ENCODE measurements around the gene WNT1. TPM values are rescaled to one million over a fixed set of nuclear protein-coding genes. Genes with fewer than 3 reads are reported as not detected.

Gene WNT1
- total RNA-seq, 2 donors from 2014 or later = not detected

- Histone ChIP-seq H3K27me3 (no peaks in the 10 kb centered on the region), H3K36me3 (replicated peaks in 1 of 2; ENCODE audit: insufficient read depth in 1 of 2, low read depth in 2 of 2) (peaks cover 0 to 7% of the 10 kb centered on the region in 2 donors), H3K4me1 (no peaks in the 10 kb centered on the region), H3K27ac (no peak overlapping the region), H3K4me3 (no peak overlapping the region), H3K9me3 (no peaks in the 10 kb centered on the region)
- DNase-seq (no peak), ATAC-seq (no peak)
- intact Hi-C loops (cut with DNase I) = loop anchor here (10.0 kb wide), 1 partner anchor 80 kb away; the partner anchor contains the start of gene DDX23
- WGBS, 2 donors = 93 to 100% methylated on average over 1 of the region's 1 CpG
- TF ChIP-seq CTCF (IDR thresholded peaks at IDR 0.05) = peak in 1 of 7 experiments; percentile 21
- no peak for TF ChIP-seq POLR2A (IDR thresholded peaks at IDR 0.05)
Measured at GRCh38 chr12:48934312-48934706, 43.8 kb upstream of the WNT1 start.

DNA sequence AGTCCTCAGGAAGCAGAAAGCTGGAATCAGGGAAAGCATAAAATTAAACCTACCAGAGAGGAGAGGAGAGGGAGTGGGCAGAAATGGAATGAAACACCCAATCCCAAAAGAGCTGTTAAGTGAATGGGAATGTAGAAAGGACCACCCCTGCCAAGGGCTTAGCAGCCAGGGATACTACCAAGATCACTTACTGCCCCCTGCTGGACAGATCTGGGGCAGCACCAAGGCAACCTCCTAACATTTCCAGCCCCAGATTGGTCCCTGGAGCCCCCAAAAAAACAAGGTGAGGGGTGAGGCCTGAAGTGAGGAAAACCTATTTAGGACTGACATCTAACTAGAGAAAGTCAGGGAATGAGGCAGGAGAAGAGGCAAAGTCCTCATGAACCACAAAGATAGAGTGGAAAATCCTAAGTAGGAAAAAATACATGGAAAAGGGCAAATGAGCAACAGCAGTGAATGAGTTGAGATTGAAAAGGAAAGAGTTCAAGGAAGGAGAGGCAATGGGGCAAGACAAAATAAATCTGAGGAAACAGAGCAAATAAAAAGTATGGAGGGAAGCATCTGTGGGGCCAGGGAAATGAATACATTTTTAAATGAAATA is 41.6 kb upstream of the WNT1 start:
- H3K4me1 ChIP-seq = no peaks in the 10 kb centered on the region
- TF ChIP-seq POLR2A (IDR thresholded peaks at IDR 0.05) (no peak), CTCF (IDR thresholded peaks at IDR 0.05) (peak; percentile 64 to 95 (median 82))
- peak; percentile 79 for ATAC-seq
- intact Hi-C loops (cut with DNase I) = loop anchor here (10.0 kb wide), 1 partner anchor 82 kb away; the partner anchor contains the start of gene DDX23
- peaks cover 0 to 7% of the 10 kb centered on the region in 2 donors for H3K36me3 ChIP-seq (replicated peaks in 1 of 2; ENCODE audit: insufficient read depth in 1 of 2, low read depth in 2 of 2)
- peak; percentile 74 to 85 (median 78) for DNase-seq
- no peak overlapping the region for H3K4me3 ChIP-seq
- no peaks in the 10 kb centered on the region for H3K27me3 ChIP-seq
- H3K27ac ChIP-seq = no peak overlapping the region
- no peaks in the 10 kb centered on the region for H3K9me3 ChIP-seq

- H3K4me1 ChIP-seq = no peaks in the 10 kb centered on the region
- intact Hi-C loops (cut with DNase I) = loop anchor here (10.0 kb wide), 1 partner anchor 82 kb away; the partner anchor contains the start of gene DDX23
- peaks cover 0 to 7% of the 10 kb centered on the region in 2 donors for H3K36me3 ChIP-seq (replicated peaks in 1 of 2; ENCODE audit: insufficient read depth in 1 of 2, low read depth in 2 of 2)
- 78 to 85% methylated on average over 5 to 6 of the region's 6 CpGs for WGBS, 2 donors
- TF ChIP-seq CTCF (IDR thresholded peaks at IDR 0.05) = no peak
- no peak for TF ChIP-seq POLR2A (IDR thresholded peaks at IDR 0.05)
- no peak overlapping the region for H3K27ac ChIP-seq
- ATAC-seq (no peak), DNase-seq (no peak)
- no peaks in the 10 kb centered on the region for H3K27me3 ChIP-seq
- no peak overlapping the region for H3K4me3 ChIP-seq
- no peaks in the 10 kb centered on the region for H3K9me3 ChIP-seq
Measured at GRCh38 chr12:48937170-48937569, 41.0 kb upstream of the WNT1 start.

DNA sequence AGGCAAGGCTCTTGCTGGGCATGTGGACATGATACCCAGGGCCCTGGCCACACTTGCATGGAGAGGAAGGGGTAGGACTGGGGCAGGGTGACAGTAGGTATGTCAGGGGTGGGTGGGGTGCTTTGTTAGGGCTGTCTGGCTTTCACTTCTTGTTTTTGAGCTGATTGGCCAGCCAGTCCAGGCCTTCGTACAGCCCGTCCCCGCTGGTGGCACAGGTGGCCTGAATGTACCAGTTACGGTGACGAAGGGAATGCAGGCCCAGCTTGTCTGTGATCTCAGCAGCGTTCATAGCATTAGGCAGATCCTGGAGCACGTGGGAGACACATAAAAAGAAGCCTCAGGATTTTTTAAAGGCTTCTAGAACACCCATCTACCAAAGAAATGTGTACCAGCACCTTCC is 39.3 kb upstream of the WNT1 start:
- TF ChIP-seq POLR2A (IDR thresholded peaks at IDR 0.05) = no peak
- no peak for TF ChIP-seq CTCF (IDR thresholded peaks at IDR 0.05)
- no peaks in the 10 kb centered on the region for H3K36me3 ChIP-seq (replicated peaks in 1 of 2; ENCODE audit: insufficient read depth in 1 of 2, low read depth in 2 of 2)
- no peak overlapping the region for H3K27ac ChIP-seq
- ATAC-seq (no peak), DNase-seq (no peak)
- H3K4me1 ChIP-seq = no peaks in the 10 kb centered on the region
- no peaks in the 10 kb centered on the region for H3K9me3 ChIP-seq
- no peaks in the 10 kb centered on the region for H3K27me3 ChIP-seq
- 74 to 88% methylated on average over 4 to 7 of the region's 7 CpGs for WGBS, 2 donors
- intact Hi-C loops (cut with DNase I) = loop anchor here (10.0 kb wide), 1 partner anchor 84 kb away; the partner anchor contains the start of gene DDX23
- no peak overlapping the region for H3K4me3 ChIP-seq

DNA sequence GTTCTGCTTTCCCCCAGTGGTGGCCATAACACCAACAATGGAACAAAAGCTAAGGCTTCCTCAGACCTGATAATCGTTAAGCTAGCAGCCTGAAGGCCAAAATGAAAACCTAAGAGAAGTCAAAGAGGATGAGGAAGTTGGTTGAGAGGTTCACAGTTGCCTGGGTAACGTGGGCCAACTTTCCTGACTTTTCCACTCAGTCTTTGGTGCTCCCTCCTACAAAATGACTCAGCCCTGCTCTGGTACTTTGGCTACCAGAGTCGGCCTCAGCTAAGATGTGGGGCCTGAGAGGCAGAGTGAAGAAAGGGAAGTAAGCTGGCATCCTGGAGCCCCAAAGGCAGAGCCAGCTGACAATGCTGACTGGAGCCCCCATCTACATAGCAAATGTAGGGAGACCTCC is 37.9 kb upstream of the WNT1 start:
- H3K27ac ChIP-seq = no peak overlapping the region
- H3K27me3 ChIP-seq = no peaks in the 10 kb centered on the region
- ATAC-seq = no peak
- DNase-seq = peak in 1 of 4 donors; percentile 25
- TF ChIP-seq POLR2A (IDR thresholded peaks at IDR 0.05) = no peak
- TF ChIP-seq CTCF (IDR thresholded peaks at IDR 0.05) = no peak
- H3K4me3 ChIP-seq = no peak overlapping the region
- 53 to 72% methylated on average over 3 of the region's 3 CpGs for WGBS, 2 donors
- H3K36me3 ChIP-seq (replicated peaks in 1 of 2; ENCODE audit: insufficient read depth in 1 of 2, low read depth in 2 of 2) = no peaks in the 10 kb centered on the region
- intact Hi-C loops (cut with DNase I) = no loop called here
- H3K4me1 ChIP-seq = no peaks in the 10 kb centered on the region
- no peaks in the 10 kb centered on the region for H3K9me3 ChIP-seq
